ENCODE data around the gene ACER3.

- TF ChIP-seq POLR2AphosphoS5 (IDR thresholded peaks at IDR 0.05): no peak
- no peak for TF ChIP-seq POLR2A (IDR thresholded peaks at IDR 0.05)
These were observed 199.5 kb downstream of the ACER3 start for GRCh38 chr11:77060234-77060633.
